ENCODE data around the gene RALB.

GRCh38 chr2:120278901-120279300 is 26.2 kb downstream of the RALB start:
- TF ChIP-seq, protein P1, sequence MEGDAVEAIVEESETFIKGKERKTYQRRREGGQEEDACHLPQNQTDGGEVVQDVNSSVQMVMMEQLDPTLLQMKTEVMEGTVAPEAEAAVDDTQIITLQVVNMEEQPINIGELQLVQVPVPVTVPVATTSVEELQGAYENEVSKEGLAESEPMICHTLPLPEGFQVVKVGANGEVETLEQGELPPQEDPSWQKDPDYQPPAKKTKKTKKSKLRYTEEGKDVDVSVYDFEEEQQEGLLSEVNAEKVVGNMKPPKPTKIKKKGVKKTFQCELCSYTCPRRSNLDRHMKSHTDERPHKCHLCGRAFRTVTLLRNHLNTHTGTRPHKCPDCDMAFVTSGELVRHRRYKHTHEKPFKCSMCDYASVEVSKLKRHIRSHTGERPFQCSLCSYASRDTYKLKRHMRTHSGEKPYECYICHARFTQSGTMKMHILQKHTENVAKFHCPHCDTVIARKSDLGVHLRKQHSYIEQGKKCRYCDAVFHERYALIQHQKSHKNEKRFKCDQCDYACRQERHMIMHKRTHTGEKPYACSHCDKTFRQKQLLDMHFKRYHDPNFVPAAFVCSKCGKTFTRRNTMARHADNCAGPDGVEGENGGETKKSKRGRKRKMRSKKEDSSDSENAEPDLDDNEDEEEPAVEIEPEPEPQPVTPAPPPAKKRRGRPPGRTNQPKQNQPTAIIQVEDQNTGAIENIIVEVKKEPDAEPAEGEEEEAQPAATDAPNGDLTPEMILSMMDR (conservative IDR thresholded peaks at IDR 0.05; ENCODE audit: low read depth, low read length) = no peak
- TF ChIP-seq POLR2A (IDR thresholded peaks at IDR 0.05; ENCODE audit: low read depth, low read length) (no peak), USF2 (IDR thresholded peaks at IDR 0.05; ENCODE audit: low read depth, low read length) (no peak), RFX5 (IDR thresholded peaks at IDR 0.05; ENCODE audit: low read depth, low read length) (no peak), BHLHE40 (IDR thresholded peaks at IDR 0.05; ENCODE audit: low read depth, low read length) (no peak)
- TF ChIP-seq, protein P2, sequence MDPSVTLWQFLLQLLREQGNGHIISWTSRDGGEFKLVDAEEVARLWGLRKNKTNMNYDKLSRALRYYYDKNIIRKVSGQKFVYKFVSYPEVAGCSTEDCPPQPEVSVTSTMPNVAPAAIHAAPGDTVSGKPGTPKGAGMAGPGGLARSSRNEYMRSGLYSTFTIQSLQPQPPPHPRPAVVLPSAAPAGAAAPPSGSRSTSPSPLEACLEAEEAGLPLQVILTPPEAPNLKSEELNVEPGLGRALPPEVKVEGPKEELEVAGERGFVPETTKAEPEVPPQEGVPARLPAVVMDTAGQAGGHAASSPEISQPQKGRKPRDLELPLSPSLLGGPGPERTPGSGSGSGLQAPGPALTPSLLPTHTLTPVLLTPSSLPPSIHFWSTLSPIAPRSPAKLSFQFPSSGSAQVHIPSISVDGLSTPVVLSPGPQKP (IDR thresholded peaks at IDR 0.05; ENCODE audit: borderline replicate concordance, low read depth, low read length) = no peak
